ENCODE data around the gene ZNF174.
A peak's percentile ranks its signal among the peaks of the same experiment; 100 is the strongest.

The ZNF174 gene

DNA sequence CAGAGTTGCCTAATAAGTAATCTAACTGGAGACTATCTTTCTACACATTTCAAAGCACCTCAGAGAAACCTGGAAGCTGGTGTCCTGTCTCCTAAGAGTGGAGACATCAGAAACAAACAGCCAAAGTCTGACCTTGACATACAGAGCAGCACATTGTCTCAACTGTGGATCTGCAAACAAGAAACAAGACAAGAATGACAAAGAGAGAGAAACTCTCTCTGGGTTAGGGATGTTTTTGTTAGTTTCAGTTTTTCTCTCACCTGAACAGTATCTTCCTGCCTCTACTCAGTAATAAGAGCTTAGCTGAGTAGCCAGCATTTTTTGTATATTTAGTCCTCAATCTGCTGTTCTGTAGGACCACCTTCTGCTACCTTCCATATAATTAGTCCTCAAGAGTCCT is 33.4 kb downstream of the ZNF174 start:
- no peak for DNase-seq
- in situ Hi-C loops (cut with MboI; ENCODE audit: low pct_unique_long_range_greater_than_20kb, low sequenced_read_pairs), result no loop called here

- in situ Hi-C loops (cut with MboI; ENCODE audit: low pct_unique_long_range_greater_than_20kb, low sequenced_read_pairs), result no loop called here
- DNase-seq, result no peak
Measured at GRCh38 chr16:3439637-3440036, 38.6 kb downstream of the ZNF174 start.

DNA sequence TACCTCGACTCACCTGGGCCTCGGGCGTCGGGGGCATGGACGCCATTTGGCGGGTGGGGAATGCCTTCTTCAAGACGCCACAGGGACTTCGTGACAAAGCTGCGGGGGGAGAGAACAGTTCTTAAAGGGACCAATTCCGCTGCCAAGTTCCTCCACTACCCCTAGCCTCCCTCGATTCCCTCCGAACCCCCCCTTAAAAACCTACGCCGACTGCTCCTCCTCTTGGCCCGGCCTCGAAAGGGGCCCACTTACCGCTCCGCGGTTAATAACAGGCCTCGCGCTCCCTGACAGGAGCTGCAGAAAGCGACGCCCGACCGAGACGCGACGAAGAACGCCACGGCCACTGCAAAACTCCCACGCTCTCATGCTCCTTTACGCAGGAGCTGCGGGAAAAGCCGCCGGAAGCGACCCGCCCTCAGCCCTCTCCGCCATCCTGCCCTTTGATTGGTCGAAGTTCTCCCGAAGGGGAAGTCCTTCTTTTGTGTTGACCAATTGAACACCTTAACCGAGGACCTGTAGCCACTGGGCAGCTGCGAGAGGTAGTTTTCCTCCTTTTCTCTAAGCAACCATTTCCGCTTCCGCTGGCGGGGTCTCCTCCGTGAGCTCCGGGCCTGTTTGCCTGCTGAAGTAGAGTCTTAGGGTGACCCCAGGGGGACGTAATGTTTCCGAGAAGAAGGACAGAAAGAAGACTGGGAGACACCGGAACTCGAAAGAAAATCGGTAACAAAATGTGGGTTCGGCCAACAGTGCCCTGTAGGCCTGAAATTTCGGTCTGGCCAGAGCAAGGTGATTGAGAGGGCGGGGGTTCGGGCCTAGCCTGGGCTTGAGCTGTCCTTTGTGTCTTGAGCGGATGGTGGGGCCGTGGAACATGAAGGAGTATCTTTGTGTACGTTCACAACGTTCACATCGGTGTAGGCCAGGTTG is 42.4 kb downstream of the ZNF174 start, which contains the start of the genes NAA60 and ZNF597:
Gene NAA60, plus strand, starts transcription at position 573 of the 924 bp plus-strand sequence. CDS start 32,548 bp downstream, outside the sequence.
Gene ZNF597, minus strand, starts transcription at position 397 of the 924 bp plus-strand sequence. Its CDS starts 351 bp downstream, at position 46.
- in situ Hi-C loops (cut with MboI; ENCODE audit: low pct_unique_long_range_greater_than_20kb, low sequenced_read_pairs), result no loop called here
- DNase-seq, result peak; percentile 98

DNA sequence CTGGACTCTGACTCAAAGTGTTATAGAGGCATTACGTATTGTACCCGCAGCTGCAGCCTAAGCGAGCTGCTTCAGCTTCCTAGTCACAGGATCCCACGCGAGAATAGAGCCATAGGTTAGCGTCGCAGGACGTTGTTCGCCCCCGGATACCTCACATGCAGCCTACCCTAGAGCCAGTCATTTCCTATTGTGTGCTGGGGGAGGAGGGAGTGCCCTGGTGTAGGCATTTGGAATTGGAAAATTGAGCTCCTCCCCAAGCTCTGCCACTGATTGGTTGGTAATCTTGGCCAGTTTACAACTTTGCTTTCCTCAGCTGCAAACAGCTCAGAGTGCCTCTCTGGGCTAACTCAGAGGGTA is 43.0 kb downstream of the ZNF174 start:
- in situ Hi-C loops (cut with MboI; ENCODE audit: low pct_unique_long_range_greater_than_20kb, low sequenced_read_pairs), result no loop called here
- DNase-seq, result peak; percentile 74

GRCh38 chr16:3454093-3454492 is 53.1 kb downstream of the ZNF174 start:
- no peak for DNase-seq
- in situ Hi-C loops (cut with MboI; ENCODE audit: low pct_unique_long_range_greater_than_20kb, low sequenced_read_pairs), result no loop called here

GRCh38 chr16:3454631-3455147 is 53.7 kb downstream of the ZNF174 start:
- in situ Hi-C loops (cut with MboI; ENCODE audit: low pct_unique_long_range_greater_than_20kb, low sequenced_read_pairs), result no loop called here
- DNase-seq, result no peak

GRCh38 chr16:3457434-3458252 is 56.6 kb downstream of the ZNF174 start:
- DNase-seq, result peak; percentile 93

DNA sequence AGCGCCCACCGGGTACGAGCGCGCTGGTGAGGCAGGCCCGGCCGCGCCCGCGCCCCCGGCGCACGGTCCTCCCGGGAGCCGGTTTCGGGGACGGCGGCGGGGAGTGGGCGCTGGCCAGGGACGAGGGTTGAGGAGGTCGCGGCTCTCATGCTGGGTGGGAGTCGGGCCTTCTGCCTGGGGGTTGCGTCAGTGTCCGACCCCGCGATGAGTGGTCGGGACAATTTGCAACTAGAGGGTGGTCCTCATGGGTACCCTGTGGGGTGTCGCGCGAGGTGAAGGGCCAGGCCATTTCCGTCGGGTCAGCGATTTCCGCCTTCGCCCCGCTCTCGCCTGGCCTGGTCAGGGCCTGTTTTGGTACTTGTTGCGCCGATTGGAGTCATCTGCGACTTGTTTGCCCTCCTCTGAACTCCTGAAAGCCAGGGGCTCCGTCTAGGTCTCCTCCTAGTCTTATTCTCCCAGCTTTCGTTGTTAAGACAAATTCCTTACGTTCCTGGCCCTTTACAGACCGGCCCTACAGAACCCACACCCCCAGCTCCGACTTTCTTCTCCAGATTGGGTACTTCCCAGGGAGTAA is 57.4 kb downstream of the ZNF174 start:
- in situ Hi-C loops (cut with MboI; ENCODE audit: low pct_unique_long_range_greater_than_20kb, low sequenced_read_pairs), result no loop called here
- DNase-seq, result peak; percentile 23

More at GRCh38 chr16:3457434-3458252, 56.6 kb downstream of the ZNF174 start:
- in situ Hi-C loops (cut with MboI; ENCODE audit: low pct_unique_long_range_greater_than_20kb, low sequenced_read_pairs), result no loop called here

GRCh38 chr16:3458852-3459361 is 57.9 kb downstream of the ZNF174 start:
- in situ Hi-C loops (cut with MboI; ENCODE audit: low pct_unique_long_range_greater_than_20kb, low sequenced_read_pairs), result no loop called here
- no peak for DNase-seq

All from KBM-7 (cell line).